Chondrocyte (in vitro differentiated cells): ENCODE measurements around the gene RAPGEF5. TPM values are rescaled to one million over a fixed set of nuclear protein-coding genes. Genes with fewer than 3 reads are reported as not detected.

Source experiments
- DNase-seq: peaks from one replicate; pipeline ENCODE4 v3.0.0; 2021; ENCODE audit warnings: mixed read lengths, low spot score
- H3K27ac Mint-ChIP-seq: one replicate; pipeline ENCODE4 v1.8.0; 2021; ENCODE audit warnings: mild to moderate bottlenecking, moderate library complexity, mixed read lengths; ENCODE audit not compliant: unreplicated experiment
- H3K27me3 Mint-ChIP-seq: 2 replicates; pipeline ENCODE4 v1.8.0; 2021; ENCODE audit warnings: low read depth, mixed read lengths
- H3K36me3 Mint-ChIP-seq: 2 replicates; pipeline ENCODE4 v1.8.0; 2021; ENCODE audit warnings: low read depth, mixed read lengths
- H3K4me1 Mint-ChIP-seq: 2 replicates; pipeline ENCODE4 v1.8.0; 2021; ENCODE audit warnings: low read depth, mild to moderate bottlenecking, mixed read lengths
- H3K4me3 Mint-ChIP-seq: one replicate; pipeline ENCODE4 v1.8.0; 2021; ENCODE audit warnings: mild to moderate bottlenecking, moderate library complexity, mixed read lengths; ENCODE audit not compliant: unreplicated experiment
- H3K9me3 Mint-ChIP-seq: 2 replicates; pipeline ENCODE4 v1.8.0; 2021; ENCODE audit warnings: low read depth, mixed read lengths
- total RNA-seq: library from RNA; stranded (reverse); gene quantifications from 3 replicates; pipeline ENCODE4 v1.2.1, GENCODE V29; 2021
- TF ChIP-seq, protein P1 (sequence below): fragments of 200-600 bp; sonication (generic); IDR thresholded peaks from 2 replicates; pipeline ENCODE4 v1.5.0; 2021; ENCODE audit warnings: antibody characterized with exemption, mild to moderate bottlenecking, moderate library complexity

RAPGEF5 gene
- total RNA-seq, 1 donor from 2014 or later, result 2.2 TPM

DNA sequence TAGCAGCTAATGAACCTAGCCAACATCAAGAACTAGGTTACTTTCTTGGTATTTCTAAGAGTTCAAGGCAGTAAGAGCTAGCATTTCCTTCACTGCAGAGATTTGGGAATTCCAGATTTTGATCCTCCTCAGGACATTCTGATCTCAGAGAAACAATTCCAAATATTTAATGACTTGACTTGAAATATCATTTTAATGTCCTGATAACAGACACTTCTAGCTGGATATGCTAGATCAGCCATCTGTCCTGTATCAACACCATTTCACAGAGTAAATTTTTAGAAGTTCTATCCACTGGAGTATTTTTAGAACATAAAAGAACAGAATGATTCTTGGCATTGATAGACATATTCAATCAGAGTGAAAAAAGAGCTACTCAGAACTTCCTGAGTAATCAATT lies 151.3 kb downstream of the RAPGEF5 start:
- H3K4me1 Mint-ChIP-seq, result peaks cover 43% of the 10 kb centered on the region
- no peak for DNase-seq
- TF ChIP-seq, protein P1, sequence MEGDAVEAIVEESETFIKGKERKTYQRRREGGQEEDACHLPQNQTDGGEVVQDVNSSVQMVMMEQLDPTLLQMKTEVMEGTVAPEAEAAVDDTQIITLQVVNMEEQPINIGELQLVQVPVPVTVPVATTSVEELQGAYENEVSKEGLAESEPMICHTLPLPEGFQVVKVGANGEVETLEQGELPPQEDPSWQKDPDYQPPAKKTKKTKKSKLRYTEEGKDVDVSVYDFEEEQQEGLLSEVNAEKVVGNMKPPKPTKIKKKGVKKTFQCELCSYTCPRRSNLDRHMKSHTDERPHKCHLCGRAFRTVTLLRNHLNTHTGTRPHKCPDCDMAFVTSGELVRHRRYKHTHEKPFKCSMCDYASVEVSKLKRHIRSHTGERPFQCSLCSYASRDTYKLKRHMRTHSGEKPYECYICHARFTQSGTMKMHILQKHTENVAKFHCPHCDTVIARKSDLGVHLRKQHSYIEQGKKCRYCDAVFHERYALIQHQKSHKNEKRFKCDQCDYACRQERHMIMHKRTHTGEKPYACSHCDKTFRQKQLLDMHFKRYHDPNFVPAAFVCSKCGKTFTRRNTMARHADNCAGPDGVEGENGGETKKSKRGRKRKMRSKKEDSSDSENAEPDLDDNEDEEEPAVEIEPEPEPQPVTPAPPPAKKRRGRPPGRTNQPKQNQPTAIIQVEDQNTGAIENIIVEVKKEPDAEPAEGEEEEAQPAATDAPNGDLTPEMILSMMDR, result no peak
- H3K27me3 Mint-ChIP-seq, result no peaks in the 10 kb centered on the region
- H3K9me3 Mint-ChIP-seq, result no peaks in the 10 kb centered on the region
- no peaks in the 10 kb centered on the region for H3K36me3 Mint-ChIP-seq
- peak overlapping the region; percentile 7 for H3K27ac Mint-ChIP-seq
- no peak overlapping the region for H3K4me3 Mint-ChIP-seq

DNA sequence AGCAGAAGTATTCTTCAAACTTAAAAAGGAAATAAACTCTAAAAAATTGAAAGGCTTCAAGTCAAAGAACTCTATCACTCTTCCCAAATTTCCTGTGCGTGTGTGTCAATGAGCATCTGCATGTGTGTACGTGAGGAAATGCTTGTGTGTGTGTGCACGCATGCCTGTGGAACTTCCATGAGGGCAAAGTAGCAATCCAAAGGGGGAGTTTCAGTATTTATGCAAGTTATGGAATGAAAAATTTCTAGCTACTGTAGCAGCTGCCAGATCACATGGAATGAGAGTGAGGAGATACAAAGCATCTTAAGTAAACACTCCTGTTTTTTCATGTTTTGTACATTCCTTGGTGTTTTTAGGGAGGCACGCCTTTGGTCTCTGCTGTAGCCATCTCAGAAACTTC lies 152.6 kb downstream of the RAPGEF5 start:
- Mint-ChIP-seq H3K9me3 (no peaks in the 10 kb centered on the region), H3K4me3 (no peak overlapping the region), H3K27ac (peak overlapping the region; percentile 33), H3K36me3 (no peaks in the 10 kb centered on the region), H3K4me1 (peaks cover 35% of the 10 kb centered on the region), H3K27me3 (no peaks in the 10 kb centered on the region)
- TF ChIP-seq, protein P1, result no peak
- DNase-seq, result no peak

DNA sequence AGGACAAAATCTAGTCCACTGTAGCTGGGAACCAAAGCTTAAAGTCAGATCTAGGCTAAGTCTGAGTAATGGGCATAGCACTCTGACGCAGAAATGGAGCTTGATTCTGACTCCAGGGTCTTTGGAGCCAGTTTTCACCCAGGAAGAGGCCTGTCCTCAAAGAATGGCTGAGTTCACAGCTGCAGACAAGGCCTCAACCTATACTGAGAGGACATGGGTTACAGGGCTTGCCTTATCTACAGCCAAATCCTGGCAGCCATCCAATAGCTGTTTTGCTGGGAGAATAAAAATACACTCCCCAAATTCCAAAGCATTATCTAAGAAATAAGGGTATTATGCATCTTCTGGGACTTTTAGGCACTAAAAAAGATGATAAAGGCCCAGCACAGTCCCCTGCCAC lies 154.8 kb downstream of the RAPGEF5 start:
- no peak for DNase-seq
- peaks cover 31% of the 10 kb centered on the region for H3K4me1 Mint-ChIP-seq
- H3K9me3 Mint-ChIP-seq, result no peaks in the 10 kb centered on the region
- H3K27ac Mint-ChIP-seq, result no peak overlapping the region
- H3K4me3 Mint-ChIP-seq, result no peak overlapping the region
- H3K36me3 Mint-ChIP-seq, result no peaks in the 10 kb centered on the region
- TF ChIP-seq, protein P1, result no peak
- H3K27me3 Mint-ChIP-seq, result no peaks in the 10 kb centered on the region

GRCh38 chr7:22201186-22201880 lies 155.6 kb downstream of the RAPGEF5 start:
- no peak overlapping the region for H3K4me3 Mint-ChIP-seq
- H3K27me3 Mint-ChIP-seq, result no peaks in the 10 kb centered on the region
- H3K27ac Mint-ChIP-seq, result no peak overlapping the region
- H3K4me1 Mint-ChIP-seq, result peaks cover 30% of the 10 kb centered on the region
- no peak for DNase-seq
- TF ChIP-seq, protein P1, result no peak
- H3K36me3 Mint-ChIP-seq, result no peaks in the 10 kb centered on the region
- no peaks in the 10 kb centered on the region for H3K9me3 Mint-ChIP-seq

DNA sequence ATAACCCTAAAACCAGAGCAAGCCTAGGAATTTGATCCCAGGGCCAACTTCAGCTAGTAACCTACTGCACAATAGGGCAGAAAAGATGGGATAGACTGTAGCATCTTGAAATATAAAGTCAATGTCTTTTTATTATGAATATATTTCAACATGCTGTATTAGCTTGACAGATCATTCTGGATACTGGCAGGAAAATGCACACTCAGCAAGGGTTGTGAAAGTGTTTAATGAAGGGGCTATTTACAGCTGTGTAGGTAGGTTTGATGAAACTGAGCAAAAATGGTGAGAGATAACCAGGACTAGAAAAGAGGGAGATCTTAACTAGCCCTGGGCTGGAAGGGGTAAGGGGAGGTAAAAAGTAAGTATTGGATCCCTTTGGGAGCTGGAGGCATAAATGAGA lies 156.2 kb downstream of the RAPGEF5 start:
- Mint-ChIP-seq H3K4me3 (no peak overlapping the region), H3K4me1 (peaks cover 24% of the 10 kb centered on the region), H3K36me3 (no peaks in the 10 kb centered on the region), H3K27me3 (no peaks in the 10 kb centered on the region), H3K27ac (peak overlapping the region; percentile 39), H3K9me3 (no peaks in the 10 kb centered on the region)
- TF ChIP-seq, protein P1, result no peak
- DNase-seq, result no peak
